NCI-H2196 treated with DMSO at 0.1 percent for 48 hours (cell line): ENCODE measurements around the gene SRGAP2.
"Not testable (repeated sequence)": the region's sequence is repeated elsewhere in the genome, so short reads cannot be mapped to it uniquely, and the experiment has no call there.

Experiments used
- DNase-seq: peaks from one replicate; lab custom pipeline; 2025; ENCODE audit not compliant: unreplicated experiment; lab: John Stamatoyannopoulos, UW

Gene SRGAP2

GRCh38 chr1:206246129-206246886 lies 43.0 kb downstream of the SRGAP2 start:
- DNase-seq, result not testable (repeated sequence)

- DNase-seq, result not testable (repeated sequence)
Measured at GRCh38 chr1:206250953-206251681, 47.8 kb downstream of the SRGAP2 start.

- DNase-seq, result not testable (repeated sequence)
Measured at GRCh38 chr1:206252680-206253335, 49.5 kb downstream of the SRGAP2 start.
